Measurements from ENCODE around the gene ARSG. TPM values are rescaled to one million over a fixed set of nuclear protein-coding genes. Genes with fewer than 3 reads are reported as not detected.

The ARSG gene
- total RNA-seq, 2 donors from 2014 or later = 4.4 to 14.1 TPM

GRCh38 chr17:68383443-68384321 lies 92.4 kb downstream of the ARSG start:
- peak; percentile 36 for DNase-seq
- no peak overlapping the region for H3K27ac Mint-ChIP-seq
- peaks cover 3% of the 10 kb centered on the region for H3K4me1 Mint-ChIP-seq
- no peak overlapping the region for H3K9ac ChIP-seq (ENCODE audit: extremely low read depth, low read length, poor library complexity, severe bottlenecking)
- no peaks in the 10 kb centered on the region for H3K27me3 Mint-ChIP-seq (ENCODE audit: insufficient read depth)
- no peak overlapping the region for H3K27ac ChIP-seq (ENCODE audit: low read depth, low read length)
- no peaks in the 10 kb centered on the region for H3K27me3 ChIP-seq (ENCODE audit: control insufficient read depth, insufficient read depth, low read length, poor library complexity, severe bottlenecking)
- no peaks in the 10 kb centered on the region for H3K36me3 ChIP-seq (ENCODE audit: control insufficient read depth, insufficient read depth, low read length)
- no peaks in the 10 kb centered on the region for H3K9me3 Mint-ChIP-seq
- no peak for TF ChIP-seq CTCF (conservative IDR thresholded peaks at IDR 0.05)
- H3K4me3 ChIP-seq (ENCODE audit: low read length) = no peak overlapping the region
- no peaks in the 10 kb centered on the region for H3K36me3 Mint-ChIP-seq (ENCODE audit: low read depth)
- 87 to 89% methylated on average over 3 to 15 of the region's 16 CpGs for WGBS, 2 experiments (ENCODE audit: insufficient coverage in 1 of 2, insufficient read length in 1 of 2)
- H3K4me3 Mint-ChIP-seq = no peak overlapping the region
- no peaks in the 10 kb centered on the region for H3K4me1 ChIP-seq (ENCODE audit: control insufficient read depth, insufficient read depth, low read length)
- no peaks in the 10 kb centered on the region for H3K9me3 ChIP-seq (ENCODE audit: control insufficient read depth, low read length)

- peak; percentile 1 for DNase-seq
- H3K27me3 Mint-ChIP-seq (ENCODE audit: insufficient read depth) = no peaks in the 10 kb centered on the region
- no peaks in the 10 kb centered on the region for H3K4me1 ChIP-seq (ENCODE audit: control insufficient read depth, insufficient read depth, low read length)
- H3K27ac ChIP-seq (ENCODE audit: low read depth, low read length) = no peak overlapping the region
- no peak overlapping the region for H3K27ac Mint-ChIP-seq
- no peak overlapping the region for H3K4me3 Mint-ChIP-seq
- WGBS, 2 experiments (ENCODE audit: insufficient coverage in 1 of 2, insufficient read length in 1 of 2) = 90 to 91% methylated on average over 1 of the region's 1 CpG
- no peak overlapping the region for H3K4me3 ChIP-seq (ENCODE audit: low read length)
- H3K36me3 Mint-ChIP-seq (ENCODE audit: low read depth) = no peaks in the 10 kb centered on the region
- TF ChIP-seq CTCF (conservative IDR thresholded peaks at IDR 0.05) = no peak
- H3K27me3 ChIP-seq (ENCODE audit: control insufficient read depth, insufficient read depth, low read length, poor library complexity, severe bottlenecking) = no peaks in the 10 kb centered on the region
- H3K4me1 Mint-ChIP-seq = no peaks in the 10 kb centered on the region
- no peaks in the 10 kb centered on the region for H3K9me3 ChIP-seq (ENCODE audit: control insufficient read depth, low read length)
- H3K9me3 Mint-ChIP-seq = no peaks in the 10 kb centered on the region
- no peak overlapping the region for H3K9ac ChIP-seq (ENCODE audit: extremely low read depth, low read length, poor library complexity, severe bottlenecking)
- H3K36me3 ChIP-seq (ENCODE audit: control insufficient read depth, insufficient read depth, low read length) = no peaks in the 10 kb centered on the region
Observed at GRCh38 chr17:68384471-68384870, 93.2 kb downstream of the ARSG start.

DNA sequence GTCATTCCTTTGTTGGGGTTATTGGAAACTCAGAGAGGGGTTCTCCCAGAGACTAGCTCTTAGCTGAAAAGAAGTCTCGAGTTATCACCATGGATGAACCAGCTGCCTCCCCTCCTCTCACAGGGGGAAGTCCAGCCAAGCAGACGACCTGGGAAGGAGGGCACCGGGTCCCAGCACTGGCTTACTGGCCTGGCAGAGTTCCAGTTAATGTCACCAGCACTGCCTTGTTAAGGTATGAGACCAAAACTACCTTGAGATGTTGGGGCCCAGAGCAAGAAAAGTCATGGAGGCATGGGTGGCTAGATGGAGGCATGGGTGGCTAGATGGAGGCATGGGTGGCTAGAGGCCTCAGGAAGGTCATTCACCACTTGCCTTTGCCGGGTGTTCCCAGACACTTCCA lies 93.6 kb downstream of the ARSG start:
- H3K27me3 ChIP-seq (ENCODE audit: control insufficient read depth, insufficient read depth, low read length, poor library complexity, severe bottlenecking) = no peaks in the 10 kb centered on the region
- no peaks in the 10 kb centered on the region for H3K36me3 ChIP-seq (ENCODE audit: control insufficient read depth, insufficient read depth, low read length)
- H3K27me3 Mint-ChIP-seq (ENCODE audit: insufficient read depth) = no peaks in the 10 kb centered on the region
- H3K4me3 ChIP-seq (ENCODE audit: low read length) = no peak overlapping the region
- no peak for TF ChIP-seq CTCF (conservative IDR thresholded peaks at IDR 0.05)
- H3K9me3 Mint-ChIP-seq = no peaks in the 10 kb centered on the region
- WGBS, 2 experiments (ENCODE audit: insufficient coverage in 1 of 2, insufficient read length in 1 of 2) = 79 to 83% methylated on average over 2 to 4 of the region's 4 CpGs
- H3K4me3 Mint-ChIP-seq = no peak overlapping the region
- H3K4me1 ChIP-seq (ENCODE audit: control insufficient read depth, insufficient read depth, low read length) = no peaks in the 10 kb centered on the region
- H3K9me3 ChIP-seq (ENCODE audit: control insufficient read depth, low read length) = no peaks in the 10 kb centered on the region
- no peak overlapping the region for H3K27ac Mint-ChIP-seq
- no peaks in the 10 kb centered on the region for H3K4me1 Mint-ChIP-seq
- no peaks in the 10 kb centered on the region for H3K36me3 Mint-ChIP-seq (ENCODE audit: low read depth)
- no peak overlapping the region for H3K9ac ChIP-seq (ENCODE audit: extremely low read depth, low read length, poor library complexity, severe bottlenecking)
- H3K27ac ChIP-seq (ENCODE audit: low read depth, low read length) = no peak overlapping the region
- DNase-seq = peak; percentile 33

Data from endodermal cell (in vitro differentiated cells).